Thyroid gland (tissue), 4 donors: ENCODE measurements around the gene KRTAP5-1. TPM values are rescaled to one million over a fixed set of nuclear protein-coding genes. Genes with fewer than 3 reads are reported as not detected.
"Not testable (repeated sequence)": the region's sequence is repeated elsewhere in the genome, so short reads cannot be mapped to it uniquely, and the experiment has no call there.

ENCODE experiments used
- DNase-seq, 2 donors: peaks; one replicate each; pipeline ENCODE4 v3.0.0-alpha.2; 2019
- H3K27ac ChIP-seq, 3 donors: fragments of 200-600 bp; sonication (generic); 1 replicate in 2 of 3; 2 replicates in 1 of 3; pipeline ENCODE4 v1.5.1; 2016 to 2019; ENCODE audit warnings: mild to moderate bottlenecking in 1 of 3, moderate library complexity in 1 of 3
- H3K27me3 ChIP-seq: fragments of 200-600 bp; sonication (generic); one replicate; pipeline ENCODE4 v1.5.1; 2019
- H3K36me3 ChIP-seq, 2 donors: fragments of 200-600 bp; sonication (generic); one replicate each; pipeline ENCODE4 v1.5.1; 2016 to 2019
- H3K4me1 ChIP-seq, 2 donors: fragments of 200-600 bp; sonication (generic); one replicate each; pipeline ENCODE4 v1.5.1; 2017 to 2019
- H3K4me3 ChIP-seq, 3 donors: fragments of 200-600 bp; sonication (generic); replicated peaks in 1 of 3; 1 replicate in 2 of 3; 2 replicates in 1 of 3; pipeline ENCODE4 v1.5.1; 2016; ENCODE audit warnings: mild to moderate bottlenecking in 1 of 3
- H3K9me3 ChIP-seq: fragments of 200-600 bp; sonication (generic); one replicate; pipeline ENCODE4 v1.5.1; 2017
- CTCF ChIP-seq, 6 experiments: fragments of 200-600 bp in 3 of 6; fragments of 450-650 bp in 3 of 6; sonication (generic) in 3 of 6; IDR thresholded peaks; one replicate each; pipeline ENCODE4 v1.5.1; 2016 to 2019; ENCODE audit warnings: antibody characterized with exemption in 6 of 6, mild to moderate bottlenecking in 2 of 6, inconsistent platforms in 1 of 6, moderate library complexity in 1 of 6
- POLR2A ChIP-seq, 2 donors: fragments of 450-650 bp; IDR thresholded peaks; one replicate each; pipeline ENCODE4 v1.6.1; 2017; ENCODE audit warnings: antibody characterized with exemption in 2 of 2, mild to moderate bottlenecking in 2 of 2, moderate library complexity in 1 of 2
- WGBS, 2 donors: methylation state at CpG; one replicate each; pipeline ENCODE4 v1.1.5; 2017; 5-methylcytosine and 5-hydroxymethylcytosine counted together
- intact Hi-C: fragments of 100-400 bp; cut with DNase I; formaldehyde crosslinking; loops from one replicate; pipeline ENCODE4 v1.15.1; 2023
- total RNA-seq, 4 donors: library from RNA; depleted of rRNA; stranded (reverse); fragments of >200 nt; gene quantifications; one replicate each; pipeline ENCODE4 v1.2.3, GENCODE V29; 2016

Gene KRTAP5-1
- total RNA-seq, 4 donors from 2014 or later: not detected

- no peaks in the 10 kb centered on the region for H3K27me3 ChIP-seq
Measured at GRCh38 chr11:1604711-1605110, 19.6 kb upstream of the KRTAP5-1 start.

GRCh38 chr11:1604181-1604580, 19.1 kb upstream of the KRTAP5-1 start:
- no peak overlapping the region for H3K27ac ChIP-seq
- TF ChIP-seq CTCF (IDR thresholded peaks at IDR 0.05) (no peak), POLR2A (IDR thresholded peaks at IDR 0.05) (no peak)
- H3K4me1 ChIP-seq: no peaks in the 10 kb centered on the region
- 86 to 91% methylated on average over 8 to 10 of the region's 11 CpGs for WGBS, 2 donors
- no peaks in the 10 kb centered on the region for H3K27me3 ChIP-seq
- intact Hi-C loops: no loop called here
- H3K4me3 ChIP-seq: no peak overlapping the region
- H3K36me3 ChIP-seq: no peaks in the 10 kb centered on the region
- no peaks in the 10 kb centered on the region for H3K9me3 ChIP-seq
- no peak for DNase-seq

More at GRCh38 chr11:1604711-1605110, 19.6 kb upstream of the KRTAP5-1 start:
- DNase-seq: no peak
- Histone ChIP-seq H3K27ac (no peak overlapping the region), H3K4me1 (no peaks in the 10 kb centered on the region), H3K36me3 (no peaks in the 10 kb centered on the region), H3K9me3 (no peaks in the 10 kb centered on the region), H3K4me3 (no peak overlapping the region)
- WGBS, 2 donors: 89 to 100% methylated on average over 1 to 7 of the region's 7 CpGs
- no peak for TF ChIP-seq POLR2A (IDR thresholded peaks at IDR 0.05)
- no peak for TF ChIP-seq CTCF (IDR thresholded peaks at IDR 0.05)
- intact Hi-C loops: no loop called here

- whole genome bisulfite sequencing, 2 donors: 78 to 86% methylated on average over 1 of the region's 1 CpG
- Histone ChIP-seq H3K36me3 (no peaks in the 10 kb centered on the region), H3K9me3 (no peaks in the 10 kb centered on the region), H3K27me3 (no peaks in the 10 kb centered on the region), H3K4me3 (no peak overlapping the region), H3K27ac (no peak overlapping the region), H3K4me1 (no peaks in the 10 kb centered on the region)
- DNase-seq: no peak
- TF ChIP-seq CTCF (IDR thresholded peaks at IDR 0.05): no peak
- no peak for TF ChIP-seq POLR2A (IDR thresholded peaks at IDR 0.05)
- intact Hi-C loops: no loop called here
Measured at GRCh38 chr11:1603629-1604028, 18.5 kb upstream of the KRTAP5-1 start.

- H3K27ac ChIP-seq, H3K36me3 ChIP-seq, H3K4me3 ChIP-seq, H3K4me1 ChIP-seq, DNase-seq, intact Hi-C loops, H3K9me3 ChIP-seq, H3K27me3 ChIP-seq: not testable (repeated sequence)
- WGBS, 2 donors: 79 to 84% methylated on average over 3 of the region's 3 CpGs
Measured at GRCh38 chr11:1601663-1602062, 16.6 kb upstream of the KRTAP5-1 start.

GRCh38 chr11:1600626-1601025, 15.5 kb upstream of the KRTAP5-1 start:
- Histone ChIP-seq H3K9me3 (no peaks in the 10 kb centered on the region), H3K27me3 (no peaks in the 10 kb centered on the region), H3K4me1 (no peaks in the 10 kb centered on the region), H3K36me3 (no peaks in the 10 kb centered on the region), H3K27ac (no peak overlapping the region), H3K4me3 (no peak overlapping the region)
- TF ChIP-seq CTCF (IDR thresholded peaks at IDR 0.05): no peak
- no peak for TF ChIP-seq POLR2A (IDR thresholded peaks at IDR 0.05)
- DNase-seq: no peak
- 68 to 72% methylated on average over 5 of the region's 5 CpGs for WGBS, 2 donors
- intact Hi-C loops: no loop called here

- intact Hi-C loops: no loop called here
- Histone ChIP-seq H3K4me3 (no peak overlapping the region), H3K4me1 (no peaks in the 10 kb centered on the region), H3K27ac (no peak overlapping the region), H3K36me3 (no peaks in the 10 kb centered on the region), H3K27me3 (no peaks in the 10 kb centered on the region), H3K9me3 (no peaks in the 10 kb centered on the region)
- WGBS, 2 donors: 53 to 71% methylated on average over 5 of the region's 6 CpGs
- no peak for DNase-seq
- TF ChIP-seq CTCF (IDR thresholded peaks at IDR 0.05) (no peak), POLR2A (IDR thresholded peaks at IDR 0.05) (no peak)
Measured at GRCh38 chr11:1598816-1599215, 13.7 kb upstream of the KRTAP5-1 start.

- H3K4me3 ChIP-seq, H3K27ac ChIP-seq, H3K36me3 ChIP-seq, intact Hi-C loops, H3K4me1 ChIP-seq, DNase-seq, H3K9me3 ChIP-seq, H3K27me3 ChIP-seq: not testable (repeated sequence)
- WGBS, 2 donors: 77 to 82% methylated on average over 3 of the region's 3 CpGs
Measured at GRCh38 chr11:1598406-1598805, 13.3 kb upstream of the KRTAP5-1 start.
